OCI-LY1 (cell line): ENCODE measurements around the gene TROAP.

Source experiments
- CTCF ChIP-seq: fragments of 200-600 bp; sonication (generic), shearing (Covaris generic); IDR thresholded peaks from 2 replicates; pipeline ENCODE4 v1.5.1; 2017; ENCODE audit warnings: mild to moderate bottlenecking, antibody characterized with exemption, low read length, moderate library complexity, mixed read lengths
- EZH2 ChIP-seq: fragments of 200-600 bp; sonication (generic), shearing (Covaris generic); IDR thresholded peaks from 2 replicates; pipeline ENCODE4 v1.8.0; 2017; ENCODE audit warnings: borderline replicate concordance, mixed run types, mild to moderate bottlenecking, antibody characterized with exemption, low read length, moderate library complexity, mixed read lengths

- TF ChIP-seq CTCF (no peak), EZH2 (no peak)
Measured at GRCh38 chr12:49276304-49277290, 46.5 kb upstream of the TROAP start.
